Pancreas (tissue), 10 donors: ENCODE measurements around the gene MRAP. TPM values are rescaled to one million over a fixed set of nuclear protein-coding genes. Genes with fewer than 3 reads are reported as not detected.

Experiments used
- ATAC-seq, 4 donors: fragments of 200-7000 bp; cut with Tn5 transposase; one replicate each; pipeline versions ENCODE4 v1.8.0 to v1.9.1; 2020; ENCODE audit warnings: mild to moderate bottlenecking in 4 of 4, moderate library complexity in 4 of 4
- DNase-seq, 6 donors: peaks; one replicate each; pipeline ENCODE4 v3.0.0-alpha.2; 2020
- FAIRE-seq: peaks from 2 replicates; lab custom pipeline; 2012; peaks lifted over from hg19 to GRCh38; lab: Jason Lieb, UNC
- H3K27ac ChIP-seq, 4 donors: fragments of 200-600 bp; sonication (generic); 1 replicate in 3 of 4; 2 replicates in 1 of 4; pipeline versions ENCODE4 v1.5.0 to v1.8.0; 2020
- H3K27me3 ChIP-seq, 4 donors: fragments of 200-600 bp; one replicate each; pipeline ENCODE4 v1.8.0; 2021
- H3K36me3 ChIP-seq, 3 donors: fragments of 200-600 bp; sonication (generic) in 1 of 3; one replicate each; pipeline versions ENCODE4 v1.5.0 to v1.8.0; 2020 to 2021
- H3K4me1 ChIP-seq, 3 donors: fragments of 200-600 bp; one replicate each; pipeline ENCODE4 v1.8.0; 2021
- H3K4me3 ChIP-seq, 4 donors: fragments of 200-600 bp; sonication (generic) in 2 of 4; one replicate each; pipeline versions ENCODE4 v1.5.0 to v1.8.0; 2020 to 2021
- H3K9me3 ChIP-seq, 4 donors: fragments of 200-600 bp; one replicate each; pipeline ENCODE4 v1.8.0; 2021
- CTCF ChIP-seq, 4 donors: fragments of 200-600 bp; sonication (generic) in 3 of 4; IDR thresholded peaks; one replicate each; pipeline versions ENCODE4 v1.5.0 to v1.8.0; 2021; ENCODE audit warnings: antibody characterized with exemption in 4 of 4
- WGBS, 2 donors: extraction: QIAGEN DNeasy Blood & Tissue Kit; methylation state at CpG; one replicate each; pipeline ENCODE4 v1.1.7; 2013; 5-methylcytosine and 5-hydroxymethylcytosine counted together
- intact Hi-C, 3 donors: fragments of 100-400 bp; cut with DNase I; formaldehyde crosslinking; loops; one replicate each; pipeline versions ENCODE4 v1.11.1 to v1.14.2; 2022
- polyA plus RNA-seq, 2 donors: library from polyadenylated mRNA; stranded (reverse); fragments of 200-250 nt; gene quantifications; one replicate each; pipeline ENCODE4 v1.2.3, GENCODE V29; 2013
- total RNA-seq, 6 donors: library from RNA; stranded (reverse); fragmentation: NEBNext Ultra II Directional in 4 of 6; extraction: Animal tissue kit (Norgen Biotek cat#: 25700) in 4 of 6; gene quantifications; one replicate each; pipeline versions ENCODE4 v1.2.1 to v1.2.4, GENCODE V29; 2021 to 2023
- donor health status: healthy with polysubstance abuse.
- donor health status: DM: no; HTN: no; CAD: no; lungs with moderate emphysema.
- donor health status: DM: no; HTN: no; CAD: no.
- donor health status: control.
- donor health status: control.
- donor health status: Bipolar disorder and iron deficiency.
- donor health status: DM: yes; HTN: yes; CAD: no.
- donor health status: DM: no; HTN: no; CAD: no.
- donor health status: DM: no; HTN: no; CAD: no.
- donor health status: DM: yes; HTN: yes; CAD: no.

Gene MRAP
- total and polyA plus RNA-seq, 8 donors: 0.23 to 1.0 (median 0.28) TPM; not detected in 5

GRCh38 chr21:32317726-32318125 lies 19.1 kb downstream of the MRAP start:
- FAIRE-seq (no peak), DNase-seq (no peak), ATAC-seq (no peak)
- Histone ChIP-seq H3K27me3 (no peaks in the 10 kb centered on the region), H3K4me3 (no peak overlapping the region), H3K4me1 (no peaks in the 10 kb centered on the region), H3K9me3 (no peaks in the 10 kb centered on the region), H3K36me3 (peaks cover 0 to 80% (median 45%) of the 10 kb centered on the region in 3 donors), H3K27ac (no peak overlapping the region)
- TF ChIP-seq CTCF (IDR thresholded peaks at IDR 0.05): no peak
- WGBS, 2 donors: 80 to 84% methylated on average over 9 of the region's 9 CpGs
- intact Hi-C loops: no loop called here

- Histone ChIP-seq H3K4me1 (no peaks in the 10 kb centered on the region), H3K27ac (no peak overlapping the region), H3K4me3 (no peak overlapping the region), H3K36me3 (peaks cover 0 to 91% (median 54%) of the 10 kb centered on the region in 3 donors), H3K27me3 (no peaks in the 10 kb centered on the region), H3K9me3 (no peaks in the 10 kb centered on the region)
- 90 to 94% methylated on average over 7 of the region's 7 CpGs for WGBS, 2 donors
- ATAC-seq: no peak
- FAIRE-seq: no peak
- DNase-seq: no peak
- TF ChIP-seq CTCF (IDR thresholded peaks at IDR 0.05): no peak
- intact Hi-C loops: no loop called here
Observed at GRCh38 chr21:32319012-32319411, 20.4 kb downstream of the MRAP start.

GRCh38 chr21:32320059-32320458 lies 21.4 kb downstream of the MRAP start:
- H3K27me3 ChIP-seq: no peaks in the 10 kb centered on the region
- no peaks in the 10 kb centered on the region for H3K9me3 ChIP-seq
- no peak overlapping the region for H3K4me3 ChIP-seq
- peaks cover 0 to 92% (median 59%) of the 10 kb centered on the region in 3 donors for H3K36me3 ChIP-seq
- WGBS, 2 donors: 86 to 94% methylated on average over 6 of the region's 6 CpGs
- H3K4me1 ChIP-seq: no peaks in the 10 kb centered on the region
- ATAC-seq (no peak), FAIRE-seq (no peak), DNase-seq (no peak)
- intact Hi-C loops: no loop called here
- H3K27ac ChIP-seq: no peak overlapping the region
- no peak for TF ChIP-seq CTCF (IDR thresholded peaks at IDR 0.05)

GRCh38 chr21:32320726-32321125 lies 22.1 kb downstream of the MRAP start:
- Histone ChIP-seq H3K4me1 (no peaks in the 10 kb centered on the region), H3K27me3 (no peaks in the 10 kb centered on the region), H3K36me3 (peaks cover 0 to 95% (median 59%) of the 10 kb centered on the region in 3 donors), H3K4me3 (no peak overlapping the region), H3K9me3 (no peaks in the 10 kb centered on the region), H3K27ac (no peak overlapping the region)
- ATAC-seq (no peak), FAIRE-seq (no peak), DNase-seq (no peak)
- 92 to 94% methylated on average over 13 of the region's 13 CpGs for WGBS, 2 donors
- intact Hi-C loops: no loop called here
- no peak for TF ChIP-seq CTCF (IDR thresholded peaks at IDR 0.05)

GRCh38 chr21:32321480-32321879 lies 22.8 kb downstream of the MRAP start:
- Histone ChIP-seq H3K9me3 (no peaks in the 10 kb centered on the region), H3K27me3 (no peaks in the 10 kb centered on the region), H3K4me3 (no peak overlapping the region), H3K27ac (no peak overlapping the region), H3K36me3 (peaks cover 0 to 93% (median 58%) of the 10 kb centered on the region in 3 donors), H3K4me1 (no peaks in the 10 kb centered on the region)
- intact Hi-C loops: no loop called here
- no peak for TF ChIP-seq CTCF (IDR thresholded peaks at IDR 0.05)
- FAIRE-seq (no peak), DNase-seq (no peak), ATAC-seq (no peak)
- 95 to 97% methylated on average over 13 of the region's 13 CpGs for WGBS, 2 donors
